ENCODE measurements around the gene SCN4B.
A peak's percentile ranks its signal among the peaks of the same experiment; 100 is the strongest.

SCN4B gene

GRCh38 chr11:118172356-118172755, 19.7 kb upstream of the SCN4B start:
- Histone ChIP-seq H3K9me3 (no peaks in the 10 kb centered on the region), H3K4me1 (peaks cover 18% of the 10 kb centered on the region), H3K36me3 (no peaks in the 10 kb centered on the region), H3K4me2 (no peak overlapping the region), H3K27me3 (no peaks in the 10 kb centered on the region), H3K9ac (no peak overlapping the region), H4K20me1 (no peaks in the 10 kb centered on the region), H3K27ac (no peak overlapping the region), H3K4me3 (no peak overlapping the region)
- no peak for TF ChIP-seq Cebpa-rat (IDR thresholded peaks at IDR 0.05)

- Histone ChIP-seq H3K36me3 (no peaks in the 10 kb centered on the region), H3K4me2 (peak overlapping the region; percentile 31)
- no peak for TF ChIP-seq Cebpa-rat (IDR thresholded peaks at IDR 0.05)
Measured at GRCh38 chr11:118171269-118172062, 18.8 kb upstream of the SCN4B start.

GRCh38 chr11:118170882-118171268, 18.3 kb upstream of the SCN4B start:
- H3K27me3 ChIP-seq, result no peaks in the 10 kb centered on the region
- H3K36me3 ChIP-seq, result no peaks in the 10 kb centered on the region
- H3K27ac ChIP-seq, result no peak overlapping the region
- peaks cover 6% of the 10 kb centered on the region for H3K4me1 ChIP-seq
- H3K4me2 ChIP-seq, result no peak overlapping the region
- H4K20me1 ChIP-seq, result no peaks in the 10 kb centered on the region
- H3K4me3 ChIP-seq, result no peak overlapping the region
- H3K9me3 ChIP-seq, result no peaks in the 10 kb centered on the region
- no peak for TF ChIP-seq Cebpa-rat (IDR thresholded peaks at IDR 0.05)
- no peak overlapping the region for H3K9ac ChIP-seq

More at GRCh38 chr11:118171269-118172062, 18.8 kb upstream of the SCN4B start:
- Histone ChIP-seq H3K9ac (no peak overlapping the region), H3K9me3 (no peaks in the 10 kb centered on the region), H3K27me3 (no peaks in the 10 kb centered on the region), H3K4me1 (peaks cover 12% of the 10 kb centered on the region), H3K27ac (no peak overlapping the region), H4K20me1 (no peaks in the 10 kb centered on the region), H3K4me3 (no peak overlapping the region)

GRCh38 chr11:118170231-118170630, 17.6 kb upstream of the SCN4B start:
- H3K4me1 ChIP-seq, result no peaks in the 10 kb centered on the region
- no peak for TF ChIP-seq Cebpa-rat (IDR thresholded peaks at IDR 0.05)
- H3K27ac ChIP-seq, result no peak overlapping the region
- H3K4me3 ChIP-seq, result no peak overlapping the region
- H3K36me3 ChIP-seq, result no peaks in the 10 kb centered on the region
- no peaks in the 10 kb centered on the region for H3K9me3 ChIP-seq
- H3K4me2 ChIP-seq, result no peak overlapping the region
- no peaks in the 10 kb centered on the region for H4K20me1 ChIP-seq
- no peaks in the 10 kb centered on the region for H3K27me3 ChIP-seq
- no peak overlapping the region for H3K9ac ChIP-seq

GRCh38 chr11:118169300-118170140, 16.9 kb upstream of the SCN4B start:
- Histone ChIP-seq H3K27ac (no peak overlapping the region), H4K20me1 (no peaks in the 10 kb centered on the region), H3K4me2 (no peak overlapping the region), H3K4me1 (no peaks in the 10 kb centered on the region), H3K9ac (no peak overlapping the region), H3K4me3 (no peak overlapping the region), H3K36me3 (no peaks in the 10 kb centered on the region), H3K9me3 (no peaks in the 10 kb centered on the region), H3K27me3 (no peaks in the 10 kb centered on the region)
- no peak for TF ChIP-seq Cebpa-rat (IDR thresholded peaks at IDR 0.05)

- Histone ChIP-seq H3K27me3 (no peaks in the 10 kb centered on the region), H3K27ac (no peak overlapping the region), H3K4me3 (no peak overlapping the region), H3K4me2 (no peak overlapping the region), H3K4me1 (0 out of 2 replicates have a peak, but pooled peaks cover under 1% of the 10 kb centered on the region), H3K9me3 (no peaks in the 10 kb centered on the region), H4K20me1 (no peaks in the 10 kb centered on the region), H3K9ac (no peak overlapping the region), H3K36me3 (no peaks in the 10 kb centered on the region)
- no peak for TF ChIP-seq Cebpa-rat (IDR thresholded peaks at IDR 0.05)
Measured at GRCh38 chr11:118168751-118169150, 16.1 kb upstream of the SCN4B start.

GRCh38 chr11:118168316-118168715, 15.7 kb upstream of the SCN4B start:
- TF ChIP-seq Cebpa-rat (IDR thresholded peaks at IDR 0.05), result no peak
- Histone ChIP-seq H3K36me3 (no peaks in the 10 kb centered on the region), H3K27ac (no peak overlapping the region), H3K4me1 (peaks cover 4% of the 10 kb centered on the region; the same call in 1 of the 2 replicates), H3K4me2 (no peak overlapping the region), H3K9ac (no peak overlapping the region), H3K27me3 (no peaks in the 10 kb centered on the region), H4K20me1 (no peaks in the 10 kb centered on the region), H3K9me3 (no peaks in the 10 kb centered on the region), H3K4me3 (no peak overlapping the region)

GRCh38 chr11:118167906-118168305, 15.3 kb upstream of the SCN4B start:
- TF ChIP-seq Cebpa-rat (IDR thresholded peaks at IDR 0.05), result no peak
- Histone ChIP-seq H3K36me3 (no peaks in the 10 kb centered on the region), H3K4me1 (peaks cover 7% of the 10 kb centered on the region; the same call in 1 of the 2 replicates), H3K4me2 (no peak overlapping the region), H3K27ac (no peak overlapping the region), H3K9ac (no peak overlapping the region), H3K27me3 (no peaks in the 10 kb centered on the region), H4K20me1 (no peaks in the 10 kb centered on the region), H3K4me3 (no peak overlapping the region), H3K9me3 (no peaks in the 10 kb centered on the region)

- Histone ChIP-seq H3K27me3 (no peaks in the 10 kb centered on the region), H3K9ac (no peak overlapping the region), H3K9me3 (no peaks in the 10 kb centered on the region), H4K20me1 (no peaks in the 10 kb centered on the region), H3K4me1 (peaks cover 7% of the 10 kb centered on the region; the same call in 1 of the 2 replicates), H3K36me3 (no peaks in the 10 kb centered on the region), H3K27ac (no peak overlapping the region), H3K4me3 (no peak overlapping the region), H3K4me2 (no peak overlapping the region)
- TF ChIP-seq Cebpa-rat (IDR thresholded peaks at IDR 0.05), result no peak
Measured at GRCh38 chr11:118167253-118167652, 14.6 kb upstream of the SCN4B start.

GRCh38 chr11:118166641-118167040, 14.0 kb upstream of the SCN4B start:
- Histone ChIP-seq H3K27me3 (no peaks in the 10 kb centered on the region), H3K36me3 (no peaks in the 10 kb centered on the region), H3K9ac (no peak overlapping the region), H3K9me3 (no peaks in the 10 kb centered on the region), H3K27ac (no peak overlapping the region), H3K4me2 (no peak overlapping the region), H3K4me1 (peaks cover 7% of the 10 kb centered on the region; the same call in 1 of the 2 replicates), H4K20me1 (no peaks in the 10 kb centered on the region), H3K4me3 (no peak overlapping the region)
- TF ChIP-seq Cebpa-rat (IDR thresholded peaks at IDR 0.05), result no peak
